ENCODE data around the gene WRNIP1.
"Not testable (repeated sequence)": the region's sequence is repeated elsewhere in the genome, so short reads cannot be mapped to it uniquely, and the experiment has no call there.

WRNIP1 gene

DNA sequence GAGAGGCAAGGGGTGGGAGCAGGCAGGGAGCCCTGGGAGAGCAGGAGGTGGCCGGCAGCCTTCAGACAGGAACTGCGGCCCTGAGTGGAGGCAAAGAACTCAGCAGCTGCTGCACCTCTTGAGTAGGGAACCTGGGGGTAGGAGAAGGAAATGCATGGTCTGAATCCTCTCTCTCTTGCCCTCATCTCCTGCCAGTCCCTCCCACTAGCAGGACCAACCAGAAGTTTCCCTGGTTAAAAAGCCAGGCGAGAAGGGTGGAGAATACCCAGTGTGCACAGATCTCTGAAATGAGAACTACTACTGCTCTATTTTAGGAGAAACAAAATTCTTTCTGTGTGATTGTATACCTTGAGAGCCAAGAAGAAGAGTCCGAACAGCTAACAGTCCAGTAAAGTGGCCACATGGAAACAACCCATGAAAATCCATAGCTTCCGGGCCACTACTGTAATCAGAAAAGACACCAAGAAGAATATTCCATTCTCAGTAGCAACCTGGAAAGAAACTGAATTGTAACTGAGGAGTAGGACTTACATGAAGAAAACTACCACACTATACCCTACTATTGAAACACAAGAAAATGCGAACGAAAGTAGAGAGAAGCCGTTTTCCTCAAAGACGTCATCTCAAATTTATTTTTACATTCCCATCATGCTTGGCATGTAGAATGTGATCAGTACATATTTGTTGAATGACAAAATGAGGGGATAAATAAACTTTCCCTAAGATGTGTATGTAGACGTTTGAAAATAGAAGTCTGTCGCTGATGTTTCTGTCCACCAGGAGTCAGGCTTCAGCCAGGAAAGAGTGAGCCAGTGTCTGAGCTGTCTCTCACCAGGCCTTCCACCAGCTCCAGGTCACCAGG lies 25.6 kb downstream of the WRNIP1 start:
- DNase-seq = peak; percentile 68

DNA sequence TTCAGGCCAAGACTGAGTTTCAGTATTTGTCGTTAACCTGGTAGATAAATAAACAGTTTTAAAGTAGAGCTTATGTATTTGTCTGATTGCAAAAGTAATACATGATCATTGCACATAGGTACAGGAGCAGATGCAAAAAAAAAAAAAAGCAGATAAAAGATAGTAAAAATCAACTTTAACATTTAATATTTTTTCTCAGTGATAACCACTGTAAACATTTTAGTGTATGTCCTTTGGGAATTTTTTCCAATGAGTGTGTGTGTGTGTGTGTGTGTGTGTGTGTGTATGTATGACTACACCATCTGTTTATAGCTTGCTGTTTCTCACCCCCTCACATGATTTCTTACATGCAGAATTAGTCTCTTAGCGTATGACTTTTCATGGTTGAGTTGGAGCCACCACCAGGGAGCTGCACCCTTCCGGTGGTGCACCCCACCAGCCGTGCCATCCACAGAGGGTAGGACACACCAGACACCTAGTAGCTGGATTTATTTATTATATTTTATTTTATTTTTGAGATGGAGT lies 26.3 kb downstream of the WRNIP1 start:
- no peak for DNase-seq

DNA sequence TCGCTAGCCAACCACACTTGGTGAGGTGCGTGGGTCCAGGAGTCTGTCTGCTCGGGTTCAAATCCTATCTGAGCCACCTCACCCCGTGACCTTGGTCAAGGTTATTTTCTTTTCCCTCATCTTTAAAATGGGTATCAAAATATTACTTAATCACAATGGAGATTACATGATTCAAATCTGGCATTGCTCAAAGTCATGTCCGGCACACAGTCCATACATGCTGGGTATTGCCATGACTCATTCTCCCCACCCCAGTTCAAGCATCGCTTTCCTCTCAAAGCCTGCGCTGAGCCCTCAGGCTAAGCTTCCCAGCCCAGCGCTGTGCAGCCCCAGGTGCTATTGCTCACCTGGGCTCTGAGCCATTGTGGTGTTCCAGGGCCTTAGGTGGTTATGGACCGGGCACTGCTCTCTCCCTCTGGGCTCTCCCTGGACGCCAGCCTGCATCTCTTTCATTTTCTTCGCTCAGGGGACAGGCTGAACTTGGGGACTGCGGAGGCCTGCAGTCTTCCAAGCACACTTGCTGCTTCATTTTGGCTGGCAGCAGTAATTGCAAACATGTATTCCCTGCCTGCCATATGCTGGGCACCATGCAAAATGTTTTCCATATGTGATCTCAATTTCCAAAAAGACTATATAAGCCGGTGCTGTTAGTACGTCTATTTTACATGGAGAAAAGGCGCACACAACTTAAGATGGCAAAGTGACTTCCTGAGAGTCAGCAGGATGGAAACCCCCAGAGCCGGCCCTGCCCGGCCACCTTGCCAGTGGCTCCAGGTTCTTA lies 27.3 kb downstream of the WRNIP1 start:
- DNase-seq = no peak

DNA sequence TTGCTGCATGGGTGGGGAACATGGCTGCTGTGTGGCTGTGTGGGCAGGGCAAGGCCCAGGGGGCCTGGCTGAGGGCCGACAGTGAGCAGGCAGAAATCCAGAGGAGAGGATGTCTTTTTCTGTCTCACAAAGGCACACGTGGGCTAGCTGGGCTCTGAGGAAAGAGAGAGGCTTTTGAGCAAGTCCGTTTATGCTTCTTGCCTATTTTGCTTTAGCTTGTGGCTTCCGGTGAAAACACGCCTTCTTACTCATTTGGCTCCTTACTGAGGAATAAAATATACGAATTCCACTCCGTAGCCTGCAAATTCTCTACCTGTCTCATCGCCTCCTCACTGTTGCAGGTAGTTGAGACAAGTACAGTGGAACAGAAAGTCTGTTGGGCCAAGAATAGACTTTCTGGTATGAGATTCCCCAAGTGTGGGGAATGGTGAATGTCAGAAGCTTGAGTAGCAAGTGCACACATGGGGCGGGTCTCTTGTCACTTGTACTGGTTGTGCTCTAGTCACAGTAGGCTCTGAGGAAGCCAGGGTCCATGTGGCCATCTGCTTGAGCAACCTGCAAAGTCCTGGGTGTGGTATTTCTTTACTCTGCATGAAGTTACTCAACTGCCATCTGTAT lies 28.4 kb downstream of the WRNIP1 start:
- DNase-seq = no peak

DNA sequence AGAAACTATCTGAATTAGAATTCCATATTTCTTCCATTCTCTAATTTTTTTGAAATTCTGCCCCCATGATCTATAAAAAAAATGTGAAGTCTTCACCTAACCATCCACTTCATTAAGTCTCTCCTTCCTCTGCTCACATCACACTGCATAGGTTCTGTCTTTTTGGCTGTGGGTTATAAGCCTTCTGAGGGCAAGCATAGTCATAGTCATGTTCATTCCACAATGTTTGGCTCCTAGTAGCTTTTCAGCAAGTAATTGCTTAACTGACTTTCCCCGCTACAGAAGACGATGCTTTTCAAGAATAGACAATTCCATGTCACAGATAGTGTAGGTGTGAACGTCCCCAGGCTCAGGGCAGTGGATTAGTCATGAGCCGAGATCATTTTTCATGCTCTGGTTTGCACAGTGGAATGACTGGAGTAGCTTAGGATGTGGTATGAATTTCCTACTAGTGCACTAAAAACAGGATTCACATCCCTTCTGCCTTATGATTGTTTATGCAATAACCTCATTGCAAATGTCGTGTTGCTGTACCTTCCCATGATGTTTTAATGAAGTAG lies 29.1 kb downstream of the WRNIP1 start:
- DNase-seq = no peak

DNA sequence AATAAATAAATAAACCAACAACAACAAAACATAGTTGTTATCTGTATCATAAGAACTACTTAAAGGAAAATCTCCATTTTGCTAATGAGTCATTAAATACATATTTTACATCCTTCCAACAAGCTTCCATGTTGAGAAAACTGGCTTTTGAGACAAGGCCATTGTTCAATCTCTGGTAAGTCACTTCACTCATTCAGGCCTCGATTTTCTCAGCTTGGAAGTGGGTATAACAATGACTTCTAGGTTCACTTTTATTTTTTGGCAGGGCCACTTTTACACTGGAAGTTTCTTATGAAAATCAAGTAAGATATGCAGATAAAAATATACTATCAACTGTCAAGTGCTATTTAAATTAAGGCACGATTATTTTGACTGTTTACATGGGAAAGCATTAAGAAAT lies 30.0 kb downstream of the WRNIP1 start:
- no peak for DNase-seq

DNA sequence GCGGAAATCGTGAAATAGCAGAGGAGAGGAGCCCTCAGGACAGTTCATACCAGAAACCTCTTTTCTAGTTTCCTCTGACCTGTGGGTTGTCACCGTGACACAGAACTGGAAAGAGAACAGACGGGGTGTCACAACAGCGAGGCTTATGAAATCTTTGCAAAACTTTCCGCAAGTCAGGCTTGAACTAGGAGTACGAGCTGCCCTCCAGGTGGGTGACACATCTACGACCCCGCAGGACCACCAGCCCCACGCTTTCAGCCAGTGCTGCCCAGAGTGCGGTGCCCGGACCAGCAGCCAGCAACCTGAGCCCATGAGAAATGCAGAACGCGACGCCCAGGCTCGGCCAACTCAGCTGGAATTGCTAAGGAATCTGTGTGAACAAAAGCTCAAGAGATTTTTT lies 30.8 kb downstream of the WRNIP1 start:
- DNase-seq = no peak

DNA sequence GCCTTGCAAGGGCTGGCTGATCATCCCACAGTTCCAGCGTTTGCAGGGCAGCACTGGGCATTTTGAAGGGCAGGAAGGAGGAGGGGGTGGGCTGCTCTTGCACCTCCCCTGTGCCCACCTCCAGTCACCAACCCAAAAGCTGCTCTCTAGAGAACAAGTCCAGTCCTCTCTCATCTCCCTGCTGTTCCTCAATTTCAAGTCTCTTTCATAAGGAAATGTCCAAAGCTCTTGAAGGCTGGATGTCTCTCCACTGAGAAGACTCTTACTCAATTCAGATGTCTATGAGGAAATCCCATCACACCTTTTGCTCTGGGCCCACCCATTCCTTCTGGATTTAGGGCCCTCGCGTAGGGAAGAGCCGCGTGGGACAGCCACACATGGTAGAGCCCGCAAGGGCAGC lies 31.7 kb downstream of the WRNIP1 start:
- no peak for DNase-seq

DNA sequence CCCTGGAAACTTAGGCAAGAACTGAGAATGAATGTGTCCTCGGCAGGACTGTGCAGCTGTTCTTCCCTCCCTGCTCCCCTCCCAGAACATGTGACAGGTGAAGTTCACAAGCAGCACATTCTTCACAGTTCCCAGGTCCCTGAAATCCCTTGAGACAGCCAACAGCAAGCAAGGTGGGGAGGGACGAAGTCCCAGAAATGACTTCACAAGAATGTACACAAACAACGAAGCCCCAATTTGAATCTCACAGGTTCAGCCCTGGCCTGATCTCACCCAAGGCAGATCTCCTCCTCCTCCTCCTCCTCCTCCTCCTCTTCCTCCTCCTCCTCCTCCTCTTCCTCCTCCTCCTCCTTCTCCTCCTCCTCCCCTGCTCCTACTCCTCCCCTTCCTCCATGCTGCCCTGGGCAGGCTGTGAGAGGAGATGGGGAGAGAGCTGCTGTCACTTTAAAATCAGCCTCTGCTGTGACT lies 32.4 kb downstream of the WRNIP1 start:
- no peak for DNase-seq

DNA sequence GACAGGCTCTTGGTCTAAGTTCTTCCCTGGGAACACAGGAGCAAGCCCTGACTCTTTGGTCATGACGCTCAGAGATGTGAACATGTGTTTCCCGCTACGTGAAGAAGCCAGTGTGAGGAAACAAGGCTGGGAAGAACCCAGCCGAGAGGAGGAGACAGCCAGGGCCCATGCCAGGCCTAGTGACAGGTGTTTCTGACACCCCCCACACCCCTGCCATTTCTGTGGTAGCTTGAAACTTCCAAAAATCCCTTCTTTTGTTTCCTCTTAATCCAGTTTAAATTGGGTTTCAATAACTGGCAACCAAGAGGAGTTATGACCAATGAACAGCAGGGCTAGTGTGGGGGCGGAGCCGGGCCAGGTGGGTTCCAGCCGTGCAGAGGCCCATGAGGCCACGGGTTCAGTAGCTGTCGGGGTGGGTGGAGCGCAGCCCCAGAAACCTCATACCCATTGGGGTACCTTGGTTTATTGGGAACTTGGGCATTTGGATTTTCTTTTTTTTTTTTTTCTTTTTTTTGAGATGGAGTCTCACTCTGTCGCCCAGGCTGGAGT lies 33.5 kb downstream of the WRNIP1 start:
- no peak for DNase-seq

DNA sequence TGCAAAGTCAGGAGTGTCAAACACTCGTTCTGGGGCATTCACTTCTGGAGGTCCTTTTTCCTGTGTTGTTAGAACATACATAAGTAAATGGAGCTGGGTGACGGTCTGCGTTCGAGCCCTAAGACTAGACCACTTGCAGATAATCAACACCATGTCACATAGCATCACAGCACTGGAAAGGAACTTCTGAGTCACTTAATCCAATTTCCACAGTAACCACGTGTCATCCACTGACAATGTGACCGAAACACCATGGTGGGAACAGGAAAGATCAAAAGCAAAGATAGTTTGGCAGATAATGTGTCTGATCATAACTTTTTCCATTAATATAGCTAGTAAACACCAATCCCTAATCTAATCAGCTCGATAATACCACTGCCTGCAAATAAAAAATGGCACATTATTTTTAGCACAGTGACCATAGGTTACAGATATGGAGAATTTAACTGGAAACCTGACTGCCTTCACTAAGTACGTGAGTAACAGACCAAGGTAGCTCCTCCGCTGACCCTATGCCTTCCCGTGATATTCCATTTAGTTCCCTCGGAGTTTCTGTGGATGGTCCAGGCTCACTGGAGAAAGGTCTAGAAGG lies 34.8 kb downstream of the WRNIP1 start:
- DNase-seq = no peak

DNA sequence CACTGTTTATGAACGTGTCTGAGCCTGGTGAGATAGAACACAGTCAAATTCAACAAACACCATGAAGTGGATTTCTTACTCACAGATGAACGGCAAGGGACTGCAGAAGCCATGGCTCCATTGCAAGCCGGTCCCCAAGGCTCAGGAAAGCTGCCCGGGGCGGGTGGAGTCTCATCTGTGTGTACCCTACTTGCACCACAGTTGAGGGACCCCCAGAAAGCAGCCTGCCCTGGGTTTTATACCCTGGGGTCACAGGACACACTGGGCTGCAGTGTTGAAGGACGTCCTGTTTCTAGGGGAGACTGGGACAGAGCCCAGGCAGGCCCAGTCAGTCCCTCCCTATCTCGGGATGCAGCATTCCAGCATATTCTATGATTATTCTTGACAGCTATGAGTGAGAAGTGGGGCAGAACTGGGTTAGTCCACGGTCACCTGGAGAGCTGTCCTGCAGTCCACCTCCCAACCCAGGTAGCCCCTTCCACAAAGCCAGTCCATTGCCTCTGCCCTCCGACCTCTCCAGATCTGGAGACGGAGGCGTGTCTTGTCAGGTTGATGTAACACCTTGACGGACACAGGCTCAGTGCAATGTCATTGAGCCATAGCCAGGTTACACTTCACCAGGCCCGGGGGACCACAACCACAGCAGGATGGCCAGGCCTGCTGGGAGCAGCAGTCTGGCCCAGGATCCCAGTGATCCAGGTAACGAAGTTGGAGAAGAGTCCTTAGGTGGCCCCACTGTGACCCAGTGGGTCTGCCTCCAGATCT lies 35.5 kb downstream of the WRNIP1 start:
- DNase-seq = no peak

DNA sequence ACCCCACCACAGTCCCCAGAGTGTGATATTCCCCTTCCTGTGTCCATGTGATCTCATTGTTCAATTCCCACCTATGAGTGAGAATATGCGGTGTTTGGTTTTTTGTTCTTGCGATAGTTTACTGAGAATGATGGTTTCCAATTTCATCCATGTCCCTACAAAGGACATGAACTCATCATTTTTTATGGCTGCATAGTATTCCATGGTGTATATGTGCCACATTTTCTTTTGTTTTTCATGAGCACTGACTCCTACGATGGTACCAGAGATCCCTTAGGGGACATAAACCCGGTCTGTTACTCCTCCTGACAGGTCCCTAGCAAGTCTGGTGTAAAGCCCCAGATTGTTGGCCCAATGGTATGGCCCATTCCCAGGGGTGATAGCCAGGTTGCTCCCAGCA lies 36.5 kb downstream of the WRNIP1 start:
- DNase-seq = not testable (repeated sequence)

DNA sequence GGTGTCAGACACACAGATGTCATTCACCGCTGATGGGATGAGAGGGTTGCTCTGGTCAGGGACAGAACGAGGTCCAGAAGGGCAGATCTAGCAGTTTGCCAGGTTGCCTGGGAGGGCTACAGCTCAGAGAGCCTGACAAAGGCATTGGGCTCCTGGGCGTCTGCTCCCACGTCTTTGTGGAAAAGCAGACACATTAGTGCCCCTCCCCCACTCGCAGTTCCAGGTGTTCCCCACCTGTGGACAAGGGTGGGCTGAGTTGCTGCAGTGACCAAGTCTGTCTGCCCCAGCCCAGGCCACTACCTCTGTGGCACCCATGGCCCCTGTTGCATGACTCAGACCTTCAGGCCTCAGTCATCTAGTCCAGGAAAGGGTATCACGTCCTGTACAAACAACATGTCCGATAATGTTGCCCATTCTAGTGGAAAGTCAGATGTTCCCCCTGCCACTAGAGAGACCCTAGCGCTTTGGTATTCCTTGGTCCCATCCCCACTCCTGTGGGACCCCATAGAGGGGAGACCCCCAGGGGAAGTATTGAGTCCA lies 37.4 kb downstream of the WRNIP1 start:
- no peak for DNase-seq

DNA sequence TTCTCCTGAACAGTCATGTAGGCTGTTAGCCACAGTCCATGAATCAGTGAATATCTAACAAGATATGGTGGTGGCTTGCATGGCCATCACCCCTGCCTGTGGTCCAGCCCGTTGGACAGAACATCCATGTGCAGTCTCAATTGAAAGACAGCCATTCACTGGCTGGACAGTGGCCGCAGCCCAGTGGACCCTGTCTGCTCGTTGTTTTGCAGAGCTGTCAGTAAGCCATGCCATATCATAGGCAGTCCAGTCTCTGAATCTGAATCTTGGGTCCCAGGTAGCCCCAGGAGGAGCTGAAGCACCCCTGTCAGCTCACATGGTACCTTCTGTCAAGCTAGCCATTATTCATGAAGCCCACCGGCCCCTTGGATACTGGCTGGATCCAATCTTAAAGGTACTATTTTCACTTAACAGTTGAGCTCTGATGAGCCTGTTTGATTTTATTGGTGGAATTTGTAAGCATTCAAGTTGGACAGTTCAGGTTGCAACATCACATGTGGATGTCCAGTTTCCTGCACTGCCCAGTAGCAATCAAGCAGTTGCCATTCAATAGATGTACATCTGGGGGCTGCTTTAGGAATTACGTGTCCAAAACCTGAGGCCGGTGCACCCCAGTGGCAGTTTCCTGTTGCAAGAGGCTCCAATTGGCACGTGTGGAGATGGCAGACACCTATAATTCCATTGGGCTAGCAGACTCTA lies 38.7 kb downstream of the WRNIP1 start:
- no peak for DNase-seq

DNA sequence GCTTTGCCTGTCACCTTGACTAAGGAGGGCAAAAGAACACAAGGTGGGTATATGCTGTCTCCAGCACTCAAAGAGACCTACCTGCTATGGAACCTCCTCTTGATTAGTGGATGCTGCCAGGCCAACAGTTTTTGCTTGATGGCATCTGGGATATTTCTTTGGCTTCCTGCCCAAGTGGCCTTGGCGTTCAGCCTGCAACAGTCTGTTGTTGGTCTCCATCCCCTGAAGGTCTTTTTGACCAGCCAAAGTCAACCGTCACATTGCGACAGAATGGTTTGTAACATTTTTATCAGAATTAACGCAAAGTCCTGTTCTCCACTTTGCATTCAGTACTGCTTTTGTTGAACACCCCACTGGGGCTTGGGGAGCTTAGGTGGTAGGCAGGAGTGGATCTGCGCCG lies 39.3 kb downstream of the WRNIP1 start:
- DNase-seq = no peak

DNA sequence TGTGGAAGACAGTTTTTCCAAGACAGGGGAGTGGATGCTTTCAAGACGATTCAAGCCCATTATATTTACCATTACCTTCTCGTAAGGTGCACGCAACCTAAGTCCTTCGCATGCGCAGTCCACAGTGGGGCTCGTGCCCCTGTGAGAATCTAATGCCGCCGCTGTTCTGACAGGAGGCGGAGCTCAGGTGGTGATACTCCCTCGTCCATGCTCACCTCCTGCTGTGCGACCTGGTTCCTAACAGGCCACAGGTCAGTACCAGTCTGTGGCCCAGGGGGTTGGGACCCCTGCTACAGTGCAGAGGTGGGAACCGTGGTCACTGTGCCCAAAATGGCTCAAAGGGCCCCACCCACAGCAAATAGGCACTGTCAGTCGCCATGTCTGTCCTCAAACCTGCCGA lies 39.8 kb downstream of the WRNIP1 start:
- no peak for DNase-seq

DNA sequence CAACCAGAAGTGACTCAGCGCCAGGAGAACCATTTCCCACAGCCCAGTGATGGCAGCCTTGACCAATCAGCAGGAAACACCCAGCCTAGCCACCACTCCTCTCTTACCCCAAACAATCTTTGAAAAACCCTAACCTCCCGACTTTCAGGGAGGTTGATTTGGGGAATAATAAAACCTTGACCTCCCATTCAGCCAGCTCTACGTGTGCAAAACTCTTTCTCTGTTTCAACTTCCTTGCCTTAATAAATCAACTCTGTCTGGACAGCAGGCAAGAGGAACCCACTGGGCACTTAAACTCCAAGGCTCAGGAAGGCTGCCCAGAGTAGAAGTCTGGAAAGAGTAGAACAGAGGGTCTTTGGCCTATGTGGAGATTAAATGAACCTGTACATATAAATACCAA lies 41.5 kb downstream of the WRNIP1 start:
- DNase-seq = no peak

DNA sequence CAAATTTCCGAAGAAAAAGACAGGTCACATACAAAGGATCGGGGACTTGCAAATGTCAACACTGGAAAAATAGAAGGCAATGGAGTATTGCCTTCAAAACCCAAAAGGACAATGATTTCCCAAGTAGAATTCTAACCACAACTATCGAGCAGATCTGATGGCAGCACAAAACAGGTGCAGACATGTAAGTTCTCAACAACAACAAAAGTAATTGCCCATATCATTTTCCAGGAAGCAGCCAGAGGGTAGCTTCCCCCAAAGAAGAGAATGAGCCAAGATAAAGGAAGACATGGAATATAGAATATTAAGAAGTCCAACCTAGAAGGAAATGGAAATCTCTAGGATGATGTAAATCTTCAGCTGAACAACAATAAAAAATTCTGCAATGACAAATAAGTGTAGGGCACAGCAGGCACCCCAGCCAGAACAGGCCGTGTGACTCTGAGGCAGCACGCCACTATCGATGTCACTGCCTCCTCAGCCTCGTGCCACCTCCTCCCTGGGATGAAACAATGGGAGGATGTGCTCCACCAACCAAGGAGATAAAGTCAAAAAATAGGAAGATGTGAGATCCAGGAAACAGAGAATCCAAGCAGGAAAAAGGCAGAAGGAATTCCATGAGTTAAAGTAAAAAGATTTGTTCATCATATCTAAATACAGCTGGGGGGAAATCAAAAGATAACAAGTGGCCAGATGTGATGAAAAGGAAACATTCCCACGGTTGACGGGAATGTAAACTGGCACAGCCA lies 42.3 kb downstream of the WRNIP1 start:
- no peak for DNase-seq

DNA sequence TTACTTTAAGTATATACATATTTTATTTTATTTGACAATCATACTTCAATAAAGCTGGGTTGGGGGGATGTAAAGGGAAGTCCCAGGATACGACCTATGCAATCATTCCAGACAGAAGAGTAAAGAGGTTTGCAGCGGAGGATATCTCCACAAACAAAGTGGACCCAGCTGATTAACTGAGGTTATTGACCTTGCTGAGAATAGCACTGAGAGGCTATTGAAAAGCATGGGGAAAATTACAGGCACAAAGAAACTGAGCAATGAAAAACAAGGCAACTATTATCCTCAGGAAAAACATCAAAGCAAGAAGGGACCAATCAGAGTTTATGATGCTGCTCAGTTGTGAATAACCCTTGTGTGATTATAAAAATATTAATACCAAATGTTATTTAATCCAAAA lies 43.8 kb downstream of the WRNIP1 start:
- DNase-seq = no peak
